ENCODE data around the gene TF. TPM values are rescaled to one million over a fixed set of nuclear protein-coding genes. Genes with fewer than 3 reads are reported as not detected.

Gene TF
- total RNA-seq, 3 donors from 2014 or later, result 3.7 to 8.2 (median 7.9) TPM

GRCh38 chr3:133836497-133837158 lies 90.4 kb downstream of the TF start:
- no peaks in the 10 kb centered on the region for H3K9me3 Mint-ChIP-seq
- DNase-seq (no peak), ATAC-seq (no peak)
- H3K4me3 Mint-ChIP-seq, result no peak overlapping the region
- H3K4me1 Mint-ChIP-seq (ENCODE audit: low read depth), result no peaks in the 10 kb centered on the region
- H3K27me3 Mint-ChIP-seq (ENCODE audit: low read depth), result no peaks in the 10 kb centered on the region
- H3K36me3 Mint-ChIP-seq (ENCODE audit: insufficient read depth), result no peaks in the 10 kb centered on the region

DNA sequence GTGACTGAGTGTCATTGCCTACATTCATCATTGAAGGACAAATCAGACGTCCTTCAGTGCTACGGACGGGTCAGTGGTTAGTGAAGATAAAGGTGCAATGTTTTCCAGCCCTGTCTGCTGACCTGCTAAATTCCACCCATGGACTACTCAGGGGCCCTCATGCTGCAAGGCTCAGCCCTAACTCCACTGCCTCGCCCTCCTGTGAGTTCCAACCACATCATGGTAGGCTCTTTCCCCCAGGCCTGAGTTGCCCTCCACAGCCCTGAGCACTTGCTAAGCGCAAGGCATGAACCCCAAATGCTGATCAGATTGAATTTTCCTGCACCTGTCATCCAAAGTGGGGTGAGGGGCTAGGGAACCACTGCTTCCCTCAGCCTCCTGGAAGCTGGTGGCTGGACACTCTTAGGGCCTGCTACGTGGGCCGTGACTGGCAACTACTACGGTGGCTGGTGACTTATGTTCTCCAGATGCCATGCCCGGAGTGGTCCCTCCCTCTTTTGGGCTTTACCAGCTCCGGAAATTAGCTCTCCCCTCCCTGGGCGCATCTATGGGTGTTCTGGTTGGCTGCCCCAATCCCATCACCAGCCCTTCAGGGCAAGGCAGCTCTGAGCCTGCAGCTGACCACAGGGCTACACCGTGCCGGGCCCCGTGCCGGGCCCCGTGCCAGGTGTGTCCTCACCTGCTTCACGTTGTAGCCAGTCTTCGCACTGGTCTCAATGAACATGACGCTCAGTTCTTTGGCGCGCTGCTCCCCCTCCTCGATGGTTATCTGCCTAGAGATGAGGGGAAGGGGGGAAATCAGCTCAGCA lies 91.5 kb downstream of the TF start:
- Mint-ChIP-seq H3K9me3 (no peaks in the 10 kb centered on the region), H3K4me3 (no peak overlapping the region), H3K27me3 (ENCODE audit: low read depth) (peaks cover 2% of the 10 kb centered on the region), H3K36me3 (ENCODE audit: insufficient read depth) (no peaks in the 10 kb centered on the region), H3K4me1 (ENCODE audit: low read depth) (no peaks in the 10 kb centered on the region)
- ATAC-seq, result no peak
- DNase-seq, result no peak

DNA sequence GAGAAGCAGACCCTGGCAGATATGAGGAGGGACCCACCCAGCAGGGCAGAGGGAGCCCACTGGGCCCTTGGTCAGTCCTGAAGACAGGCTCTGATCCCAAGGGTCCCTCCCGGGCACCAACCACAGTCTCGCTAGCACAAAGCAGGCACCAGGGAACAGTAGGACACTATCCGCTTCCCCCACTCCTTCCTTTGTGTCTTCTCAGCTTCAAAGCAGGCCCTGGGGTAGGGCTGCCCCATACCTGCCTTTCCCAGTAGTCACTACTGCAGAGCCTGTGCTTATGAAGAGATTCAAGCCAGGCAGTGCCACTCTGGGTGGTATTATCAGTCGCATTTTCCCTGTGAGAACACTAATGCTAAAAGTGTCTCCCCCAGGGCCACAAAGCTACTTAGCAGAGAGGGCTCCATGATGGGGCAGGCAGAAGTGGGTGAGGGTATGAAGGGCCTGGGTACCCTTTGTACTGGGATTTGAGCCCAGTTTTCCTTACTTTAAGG lies 92.2 kb downstream of the TF start:
- no peak overlapping the region for H3K4me3 Mint-ChIP-seq
- H3K36me3 Mint-ChIP-seq (ENCODE audit: insufficient read depth), result no peaks in the 10 kb centered on the region
- no peaks in the 10 kb centered on the region for H3K9me3 Mint-ChIP-seq
- H3K27me3 Mint-ChIP-seq (ENCODE audit: low read depth), result peaks cover 2% of the 10 kb centered on the region
- ATAC-seq, result no peak
- H3K4me1 Mint-ChIP-seq (ENCODE audit: low read depth), result no peaks in the 10 kb centered on the region
- DNase-seq, result no peak

DNA sequence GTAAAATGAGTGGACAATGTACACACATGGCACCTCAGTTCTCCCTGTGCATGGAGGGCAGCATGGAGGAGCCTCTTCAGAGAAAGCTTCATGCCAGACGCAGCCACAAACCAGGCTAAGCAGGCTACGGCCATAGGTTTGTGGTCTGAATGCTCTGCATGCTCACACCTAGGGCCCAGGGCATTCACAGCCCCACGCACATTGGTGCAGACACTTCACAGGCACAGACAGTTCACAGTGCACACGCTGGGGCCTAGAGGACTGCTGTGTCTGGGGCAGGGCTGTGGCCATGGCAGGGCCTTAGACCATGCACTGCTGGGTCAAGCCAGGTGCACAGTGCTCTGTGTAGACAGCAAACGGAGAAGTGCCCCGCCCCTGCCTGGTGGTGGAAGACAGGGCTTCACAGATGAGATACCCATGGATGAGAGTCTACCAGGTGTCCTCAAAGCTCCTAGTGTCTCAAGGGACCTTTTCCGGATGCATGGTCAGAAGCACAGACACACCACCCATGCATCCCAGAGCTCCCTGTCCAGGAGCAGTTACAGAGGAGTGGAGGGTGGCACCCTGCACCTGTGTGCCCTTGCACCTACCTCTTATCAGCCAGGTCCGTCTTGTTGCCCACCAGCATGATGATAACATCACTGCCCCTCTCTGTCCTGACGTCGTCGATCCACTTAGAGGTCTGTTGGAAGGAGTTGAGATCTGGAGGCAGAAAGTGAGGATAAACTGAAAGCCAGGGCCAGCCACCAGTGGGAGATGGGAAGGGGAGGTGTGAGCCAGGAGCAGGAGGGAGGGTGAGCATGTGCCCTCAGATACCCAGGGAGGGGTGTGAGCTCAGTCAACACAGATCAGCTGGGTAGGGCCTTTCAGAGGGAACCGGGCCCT lies 93.0 kb downstream of the TF start:
- Mint-ChIP-seq H3K4me1 (ENCODE audit: low read depth) (no peaks in the 10 kb centered on the region), H3K4me3 (no peak overlapping the region), H3K36me3 (ENCODE audit: insufficient read depth) (no peaks in the 10 kb centered on the region), H3K9me3 (no peaks in the 10 kb centered on the region), H3K27me3 (ENCODE audit: low read depth) (peaks cover 2% of the 10 kb centered on the region)
- DNase-seq, result no peak
- ATAC-seq, result no peak

DNA sequence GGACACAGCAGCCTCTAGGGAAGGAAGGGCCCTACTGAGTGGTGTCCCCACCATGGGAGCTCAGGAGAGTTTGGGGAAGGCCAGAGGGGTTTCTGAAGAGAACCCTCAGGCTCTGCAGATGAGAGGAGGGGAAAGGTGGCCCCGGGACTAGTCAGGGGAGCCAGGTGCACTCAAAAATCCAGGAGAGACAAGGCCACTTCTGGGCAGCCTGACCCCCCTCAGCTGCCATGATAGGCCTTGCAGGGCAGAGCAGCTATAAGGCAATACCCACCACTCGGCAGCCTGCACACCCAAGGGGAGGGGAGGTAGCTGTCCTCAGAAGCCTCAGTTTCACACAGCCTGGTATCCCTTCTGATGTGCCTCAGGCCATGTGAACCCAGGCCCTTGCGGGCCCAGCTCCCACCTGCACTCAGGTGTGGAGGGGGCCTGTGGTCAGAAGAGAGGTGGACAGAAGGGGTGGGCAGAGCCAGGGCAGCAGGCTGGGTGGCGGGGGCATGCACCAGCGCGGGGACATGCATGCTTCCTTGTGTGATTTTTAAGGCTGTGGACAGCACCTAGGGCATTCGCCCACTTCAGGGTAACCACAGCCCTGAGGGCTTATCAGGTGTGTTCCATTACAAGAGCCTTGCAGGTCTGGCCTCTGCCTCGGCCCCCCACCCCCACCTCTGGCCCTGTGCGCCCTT lies 94.0 kb downstream of the TF start:
- Mint-ChIP-seq H3K27me3 (ENCODE audit: low read depth) (peaks cover 2% of the 10 kb centered on the region), H3K9me3 (no peaks in the 10 kb centered on the region), H3K36me3 (ENCODE audit: insufficient read depth) (no peaks in the 10 kb centered on the region), H3K4me3 (no peak overlapping the region), H3K4me1 (ENCODE audit: low read depth) (no peaks in the 10 kb centered on the region)
- ATAC-seq, result no peak
- no peak for DNase-seq

- Mint-ChIP-seq H3K27me3 (ENCODE audit: low read depth) (peaks cover 2% of the 10 kb centered on the region), H3K9me3 (no peaks in the 10 kb centered on the region), H3K4me1 (ENCODE audit: low read depth) (no peaks in the 10 kb centered on the region), H3K4me3 (no peak overlapping the region), H3K36me3 (ENCODE audit: insufficient read depth) (no peaks in the 10 kb centered on the region)
- ATAC-seq (no peak), DNase-seq (no peak)
Observed at GRCh38 chr3:133840767-133841166, 94.6 kb downstream of the TF start.

DNA sequence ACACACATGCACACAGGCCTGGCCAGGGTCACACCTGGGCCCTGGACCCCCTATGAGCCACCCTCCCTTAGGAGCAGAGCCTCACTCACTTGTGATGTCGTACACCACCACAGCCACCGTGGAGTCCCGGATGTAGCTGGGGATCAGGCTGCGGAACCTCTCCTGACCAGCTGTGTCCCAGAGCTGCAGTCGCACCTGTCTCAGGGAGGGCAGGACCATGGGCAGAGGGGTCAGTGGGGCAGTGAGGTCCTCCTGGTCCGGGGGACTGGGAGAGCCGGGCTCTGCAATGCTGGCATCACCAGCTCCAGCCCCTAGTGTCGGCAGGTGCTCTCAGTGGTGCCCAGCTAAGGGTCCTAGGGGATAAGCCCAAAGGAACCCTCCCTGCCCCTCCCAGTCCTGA lies 95.0 kb downstream of the TF start:
- Mint-ChIP-seq H3K27me3 (ENCODE audit: low read depth) (peaks cover 2% of the 10 kb centered on the region), H3K4me3 (no peak overlapping the region), H3K4me1 (ENCODE audit: low read depth) (no peaks in the 10 kb centered on the region), H3K36me3 (ENCODE audit: insufficient read depth) (no peaks in the 10 kb centered on the region), H3K9me3 (no peaks in the 10 kb centered on the region)
- DNase-seq, result no peak
- no peak for ATAC-seq

DNA sequence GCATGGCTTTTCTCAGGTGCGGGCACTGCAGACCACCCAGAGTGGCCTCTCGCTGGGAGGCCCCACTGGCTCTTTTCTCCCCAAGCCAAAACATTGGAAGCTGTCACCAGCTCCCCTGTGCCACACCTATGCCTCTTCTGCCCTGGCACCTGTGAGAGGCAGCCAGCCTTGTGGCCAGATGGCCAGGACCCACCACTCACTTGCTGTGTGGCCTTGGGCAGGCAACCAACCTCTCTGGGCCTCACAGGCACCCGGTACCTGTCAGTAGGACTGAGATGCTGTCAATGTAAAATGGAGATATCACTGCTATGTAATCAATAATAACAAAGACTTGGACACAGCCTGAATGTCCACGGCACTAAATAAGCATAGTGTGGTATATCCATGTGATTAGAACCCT lies 96.0 kb downstream of the TF start:
- no peaks in the 10 kb centered on the region for H3K9me3 Mint-ChIP-seq
- H3K4me3 Mint-ChIP-seq, result no peak overlapping the region
- DNase-seq, result no peak

GRCh38 chr3:133843634-133844033 lies 97.4 kb downstream of the TF start:
- DNase-seq (no peak), ATAC-seq (no peak)
- Mint-ChIP-seq H3K4me3 (no peak overlapping the region), H3K9me3 (no peaks in the 10 kb centered on the region), H3K4me1 (ENCODE audit: low read depth) (no peaks in the 10 kb centered on the region), H3K27me3 (ENCODE audit: low read depth) (peaks cover 10% of the 10 kb centered on the region), H3K36me3 (ENCODE audit: insufficient read depth) (no peaks in the 10 kb centered on the region)

More for the DNA sequence above, 96.0 kb downstream of the TF start:
- no peak for ATAC-seq
- Mint-ChIP-seq H3K4me1 (ENCODE audit: low read depth) (no peaks in the 10 kb centered on the region), H3K36me3 (ENCODE audit: insufficient read depth) (no peaks in the 10 kb centered on the region), H3K27me3 (ENCODE audit: low read depth) (peaks cover 2% of the 10 kb centered on the region)

DNA sequence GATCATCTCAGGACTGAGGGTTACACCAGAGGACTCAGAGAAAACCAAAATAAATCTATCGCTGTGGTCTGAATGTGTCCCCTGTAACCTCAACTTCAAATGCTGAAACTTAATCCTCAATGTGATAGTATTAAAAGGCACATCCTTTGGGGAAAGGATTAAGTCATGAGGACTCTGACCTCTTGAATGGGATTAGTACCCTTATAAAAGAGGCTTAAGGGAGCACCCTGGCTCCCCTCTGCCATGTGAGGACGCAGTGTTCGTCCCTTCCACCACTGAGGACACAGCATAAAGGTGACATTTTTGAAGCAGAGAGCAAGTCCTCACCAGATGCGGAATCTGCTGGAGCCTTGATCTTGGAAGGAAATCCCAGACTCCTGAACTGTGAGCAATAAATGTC lies 98.9 kb downstream of the TF start:
- no peak for ATAC-seq
- no peak for DNase-seq
- peaks cover 10% of the 10 kb centered on the region for H3K27me3 Mint-ChIP-seq (ENCODE audit: low read depth)
- no peak overlapping the region for H3K4me3 Mint-ChIP-seq
- no peaks in the 10 kb centered on the region for H3K36me3 Mint-ChIP-seq (ENCODE audit: insufficient read depth)
- no peaks in the 10 kb centered on the region for H3K9me3 Mint-ChIP-seq
- H3K4me1 Mint-ChIP-seq (ENCODE audit: low read depth), result no peaks in the 10 kb centered on the region

Other genes with a start within 250 kb of the TF start
- gene CDV3, start 172.7 kb upstream of the TF start, total RNA-seq, result 100 to 1,000 TPM; 361 to 373 (median 372) TPM
- 10 to 100 TPM; 61.0 to 65.9 (median 61.5) TPM for gene TOPBP1, start 84.5 kb upstream of the TF start, total RNA-seq
- gene SRPRB, start 59.4 kb downstream of the TF start, total RNA-seq, result 100 to 1,000 TPM; 156 to 169 (median 166) TPM
- gene RAB6B, start 149.5 kb downstream of the TF start, total RNA-seq, result under 1 TPM; 0.15 to 0.63 (median 0.26) TPM

Measured in activated T-cell treated with anti-CD3 and anti-CD28 coated beads, Interleukin-2, amount 50 U/mL, for 4 hours (primary cell).